ENCODE data around the gene ELFN2. TPM values are rescaled to one million over a fixed set of nuclear protein-coding genes. Genes with fewer than 3 reads are reported as not detected.

ELFN2 gene
- total RNA-seq, 1 donor from 2014 or later: not detected

DNA sequence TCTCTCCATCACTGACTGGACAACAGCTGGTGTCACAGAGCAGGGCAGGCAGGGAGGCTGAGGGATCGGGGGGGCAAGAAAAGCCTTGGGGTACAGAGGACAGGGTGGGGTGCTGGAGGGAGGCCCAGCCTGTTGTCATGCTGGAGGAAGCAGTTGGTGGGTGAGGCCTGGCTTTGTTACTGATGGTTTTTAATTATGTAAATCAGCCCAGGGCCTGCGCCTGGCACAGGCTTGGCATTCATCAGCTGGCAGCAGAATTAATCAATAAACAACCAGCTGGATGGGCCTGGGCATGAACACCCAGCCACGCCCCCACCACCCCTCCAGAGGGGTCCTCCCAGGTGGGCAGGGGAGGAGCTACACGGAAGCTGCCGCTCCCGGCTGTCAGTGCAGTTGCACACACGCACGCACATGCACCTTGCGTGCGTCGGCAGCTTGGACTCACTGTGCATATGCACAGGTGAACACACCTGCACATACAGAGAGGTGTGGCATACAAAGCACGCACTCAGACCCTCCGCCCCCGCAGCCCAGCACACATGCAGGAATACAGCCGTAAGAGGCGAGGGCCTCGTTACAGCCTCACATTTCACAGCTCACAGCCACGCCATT, 21.3 kb upstream of the ELFN2 start:
- peaks cover 9% of the 10 kb centered on the region for H3K27me3 Mint-ChIP-seq
- CTCF ChIA-PET: interaction anchor here (1.2 kb wide), 1 partner anchor 132 kb away, joined by 3 read pairs; no protein-coding TSS in a partner anchor
- ATAC-seq (ENCODE audit: low read depth) (no peak), DNase-seq (no peak)
- H3K36me3 Mint-ChIP-seq (ENCODE audit: low read depth): no peaks in the 10 kb centered on the region
- POLR2A ChIA-PET: no interaction called here
- intact Hi-C loops (cut with micrococcal nuclease): no loop called here
- no peak overlapping the region for H3K27ac Mint-ChIP-seq
- no peaks in the 10 kb centered on the region for H3K9me3 Mint-ChIP-seq
- peaks cover 2% of the 10 kb centered on the region for H3K4me1 Mint-ChIP-seq
- TF ChIP-seq, protein P1, sequence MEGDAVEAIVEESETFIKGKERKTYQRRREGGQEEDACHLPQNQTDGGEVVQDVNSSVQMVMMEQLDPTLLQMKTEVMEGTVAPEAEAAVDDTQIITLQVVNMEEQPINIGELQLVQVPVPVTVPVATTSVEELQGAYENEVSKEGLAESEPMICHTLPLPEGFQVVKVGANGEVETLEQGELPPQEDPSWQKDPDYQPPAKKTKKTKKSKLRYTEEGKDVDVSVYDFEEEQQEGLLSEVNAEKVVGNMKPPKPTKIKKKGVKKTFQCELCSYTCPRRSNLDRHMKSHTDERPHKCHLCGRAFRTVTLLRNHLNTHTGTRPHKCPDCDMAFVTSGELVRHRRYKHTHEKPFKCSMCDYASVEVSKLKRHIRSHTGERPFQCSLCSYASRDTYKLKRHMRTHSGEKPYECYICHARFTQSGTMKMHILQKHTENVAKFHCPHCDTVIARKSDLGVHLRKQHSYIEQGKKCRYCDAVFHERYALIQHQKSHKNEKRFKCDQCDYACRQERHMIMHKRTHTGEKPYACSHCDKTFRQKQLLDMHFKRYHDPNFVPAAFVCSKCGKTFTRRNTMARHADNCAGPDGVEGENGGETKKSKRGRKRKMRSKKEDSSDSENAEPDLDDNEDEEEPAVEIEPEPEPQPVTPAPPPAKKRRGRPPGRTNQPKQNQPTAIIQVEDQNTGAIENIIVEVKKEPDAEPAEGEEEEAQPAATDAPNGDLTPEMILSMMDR (IDR thresholded peaks at IDR 0.05): no peak
- no peak overlapping the region for H3K4me3 Mint-ChIP-seq

DNA sequence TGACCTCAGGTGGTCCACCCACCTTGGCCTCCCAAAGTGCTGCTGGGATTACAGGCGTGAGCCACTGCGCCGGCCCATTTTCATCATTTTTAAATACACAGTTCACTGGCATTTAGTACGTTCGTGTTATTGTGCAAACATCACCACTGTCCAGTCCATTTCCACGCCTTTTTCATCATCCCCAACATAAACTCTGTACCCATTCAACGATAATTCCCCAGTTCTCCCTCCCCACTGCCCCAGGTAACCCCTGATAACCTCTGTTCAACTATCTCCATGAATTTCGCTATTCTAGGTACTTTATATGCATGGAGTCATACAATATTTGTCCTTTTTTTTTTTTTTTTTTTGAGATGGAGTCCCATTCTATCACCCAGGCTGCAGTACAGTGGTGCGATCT, 18.2 kb upstream of the ELFN2 start:
- H3K27me3 Mint-ChIP-seq: peaks cover 14% of the 10 kb centered on the region
- H3K9me3 Mint-ChIP-seq: peaks cover 3% of the 10 kb centered on the region
- ATAC-seq (ENCODE audit: low read depth): no peak
- H3K27ac Mint-ChIP-seq: no peak overlapping the region
- no peaks in the 10 kb centered on the region for H3K4me1 Mint-ChIP-seq
- POLR2A ChIA-PET: no interaction called here
- no peaks in the 10 kb centered on the region for H3K36me3 Mint-ChIP-seq (ENCODE audit: low read depth)
- DNase-seq: no peak
- no peak overlapping the region for H3K4me3 Mint-ChIP-seq
- TF ChIP-seq, protein P1 (IDR thresholded peaks at IDR 0.05): no peak
- CTCF ChIA-PET: no interaction called here
- intact Hi-C loops (cut with micrococcal nuclease): no loop called here

DNA sequence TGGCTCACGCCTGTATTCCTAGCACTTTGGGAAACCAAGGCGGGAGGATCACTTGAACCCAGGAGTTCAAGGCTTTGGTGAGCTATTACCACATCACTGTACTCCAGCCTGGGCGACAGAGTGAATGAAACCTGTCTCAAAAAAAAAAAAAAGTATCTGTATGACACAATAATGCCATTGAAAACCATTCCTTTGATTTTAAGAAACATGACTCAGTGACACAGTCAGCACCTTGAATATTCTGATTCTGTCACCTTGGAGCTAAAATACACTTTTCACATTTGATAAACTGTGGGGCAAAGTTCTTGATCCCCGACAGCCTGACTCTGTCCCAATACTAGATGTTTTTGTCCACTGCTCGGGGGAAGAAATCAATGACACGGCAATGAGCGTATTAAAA, 16.7 kb upstream of the ELFN2 start:
- Mint-ChIP-seq H3K4me1 (no peaks in the 10 kb centered on the region), H3K27ac (no peak overlapping the region), H3K27me3 (peaks cover 18% of the 10 kb centered on the region), H3K36me3 (ENCODE audit: low read depth) (no peaks in the 10 kb centered on the region), H3K9me3 (peaks cover 3% of the 10 kb centered on the region), H3K4me3 (no peak overlapping the region)
- ChIA-PET POLR2A (no interaction called here), CTCF (no interaction called here)
- DNase-seq (no peak), ATAC-seq (ENCODE audit: low read depth) (no peak)
- intact Hi-C loops (cut with micrococcal nuclease): no loop called here
- TF ChIP-seq, protein P1 (IDR thresholded peaks at IDR 0.05): no peak

DNA sequence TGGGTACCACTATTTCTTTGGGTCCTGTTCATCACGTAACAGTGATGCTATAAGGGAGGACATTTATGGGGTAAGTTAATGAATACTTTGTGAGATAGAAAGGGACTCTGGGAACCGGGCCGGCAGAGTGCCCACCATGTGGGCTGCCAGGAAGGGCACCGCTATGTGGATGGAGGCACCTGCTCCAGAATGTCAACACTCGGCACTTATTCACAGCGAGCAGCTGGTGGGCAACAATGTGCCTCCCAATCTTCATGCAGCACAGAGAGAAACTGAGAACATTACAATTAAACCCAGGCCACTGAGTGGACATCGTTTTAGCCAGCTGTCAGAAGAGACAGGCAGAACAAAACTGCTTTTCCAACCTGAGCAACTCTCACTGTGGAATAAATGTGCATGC, 15.8 kb upstream of the ELFN2 start:
- POLR2A ChIA-PET: no interaction called here
- intact Hi-C loops (cut with micrococcal nuclease): no loop called here
- no peak for DNase-seq
- ATAC-seq (ENCODE audit: low read depth): no peak
- Mint-ChIP-seq H3K27me3 (peaks cover 17% of the 10 kb centered on the region), H3K9me3 (peaks cover 3% of the 10 kb centered on the region), H3K36me3 (ENCODE audit: low read depth) (no peaks in the 10 kb centered on the region), H3K4me3 (no peak overlapping the region), H3K4me1 (no peaks in the 10 kb centered on the region), H3K27ac (no peak overlapping the region)
- TF ChIP-seq, protein P1 (IDR thresholded peaks at IDR 0.05): no peak
- CTCF ChIA-PET: no interaction called here

DNA sequence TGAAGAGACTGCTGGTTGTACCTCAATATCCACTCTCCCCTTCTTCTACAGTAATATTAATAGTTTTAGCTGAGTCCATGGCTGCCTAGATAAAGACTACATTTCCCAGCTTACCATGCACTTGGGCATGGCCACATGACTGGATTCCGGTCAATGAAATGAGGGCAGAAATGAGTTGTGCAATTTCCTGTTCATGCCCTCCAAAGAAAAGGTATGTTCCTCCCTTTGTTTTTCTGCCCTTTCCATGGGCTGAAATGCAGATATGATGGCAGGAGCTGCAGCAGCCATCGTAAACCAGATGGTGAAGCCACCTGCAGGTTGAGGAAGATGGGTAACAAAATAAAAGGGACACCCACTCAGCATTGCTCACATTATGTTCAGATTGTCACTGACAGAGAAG, 15.3 kb upstream of the ELFN2 start:
- H3K9me3 Mint-ChIP-seq: peaks cover 3% of the 10 kb centered on the region
- ChIA-PET POLR2A (no interaction called here), CTCF (no interaction called here)
- DNase-seq (no peak), ATAC-seq (ENCODE audit: low read depth) (no peak)
- no peak overlapping the region for H3K27ac Mint-ChIP-seq
- intact Hi-C loops (cut with micrococcal nuclease): no loop called here
- TF ChIP-seq, protein P1 (IDR thresholded peaks at IDR 0.05): no peak
- no peak overlapping the region for H3K4me3 Mint-ChIP-seq
- H3K36me3 Mint-ChIP-seq (ENCODE audit: low read depth): no peaks in the 10 kb centered on the region
- H3K4me1 Mint-ChIP-seq: no peaks in the 10 kb centered on the region
- H3K27me3 Mint-ChIP-seq: peaks cover 19% of the 10 kb centered on the region
